ENCODE measurements around the gene AKAP11.
"Not testable (repeated sequence)": the region's sequence is repeated elsewhere in the genome, so short reads cannot be mapped to it uniquely, and the experiment has no call there.

AKAP11 gene

DNA sequence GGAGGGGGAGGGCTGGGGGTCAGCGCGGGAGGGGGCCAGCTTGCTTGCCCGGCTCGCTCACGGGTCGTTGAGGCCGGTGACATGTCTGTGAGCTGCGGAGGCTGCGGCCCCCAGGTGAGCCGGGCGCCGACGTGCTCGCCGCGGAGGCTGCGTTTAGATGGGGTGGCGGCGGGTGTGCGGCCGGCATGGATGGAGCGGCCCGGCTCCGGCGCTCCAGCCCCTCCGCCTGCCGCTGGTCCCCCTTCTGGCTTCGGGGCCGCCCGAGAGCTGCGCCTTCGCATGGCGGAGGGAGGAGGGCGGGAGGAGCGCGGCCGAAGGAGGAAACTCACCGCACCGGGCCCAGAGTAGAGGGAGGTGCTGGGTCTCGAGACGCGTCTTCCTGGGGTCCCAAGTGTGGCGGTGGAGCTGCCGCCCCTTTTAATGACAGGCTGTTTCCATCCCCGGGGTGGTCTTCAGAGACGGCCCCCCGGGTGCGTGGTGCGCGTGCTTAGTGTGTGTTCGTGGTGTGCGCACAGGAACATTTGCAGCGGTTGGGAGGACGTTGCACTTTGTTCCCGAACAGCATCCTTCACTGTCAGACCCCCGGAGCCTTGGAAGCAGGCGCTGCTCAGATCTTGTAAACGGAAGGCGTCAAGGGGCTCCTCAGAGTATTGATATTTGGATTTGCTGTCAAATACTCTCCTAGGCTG lies at the start of gene AKAP11:
AKAP11 (plus strand) TSS at position 38 of the 689 bp plus-strand sequence. CDS start 14,197 bp downstream, outside the sequence.
- DNase-seq (ENCODE audit: extremely low read depth, insufficient read length): peak; percentile 82
- H3K27me3 ChIP-seq (replicated peaks; ENCODE audit: control insufficient read depth, insufficient read depth, low read length): no peaks in the 10 kb centered on the region
- H3K4me3 ChIP-seq (replicated peaks; ENCODE audit: low read depth, low read length): peak within 1 kb of the TSS; percentile 84
- no peak for TF ChIP-seq CTCF (IDR thresholded peaks at IDR 0.05; ENCODE audit: insufficient read depth, low read length, poor library complexity, severe bottlenecking)
- H3K36me3 ChIP-seq (ENCODE audit: control insufficient read depth, insufficient read depth, low read length): no peaks in the 10 kb centered on the region

DNA sequence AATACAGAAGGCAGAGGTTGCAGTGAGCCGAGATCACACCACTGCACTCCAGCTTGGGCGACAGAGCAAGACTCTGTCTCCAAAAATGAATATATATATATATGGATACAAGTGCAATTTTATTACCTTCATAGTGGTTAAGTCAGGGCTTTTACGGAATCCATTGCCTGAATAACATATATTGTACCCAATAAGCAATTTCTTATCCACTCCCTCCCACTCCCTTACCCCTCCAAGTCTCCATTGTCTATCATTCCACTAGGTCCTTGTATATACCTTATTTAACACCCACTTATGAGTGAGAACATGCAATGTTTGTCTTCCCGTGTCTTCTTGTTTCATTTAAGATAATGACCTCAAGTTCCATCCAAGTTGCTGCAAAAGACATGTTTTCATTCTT lies 48.3 kb upstream of the AKAP11 start:
- no peak for TF ChIP-seq CTCF (IDR thresholded peaks at IDR 0.05; ENCODE audit: insufficient read depth, low read length, poor library complexity, severe bottlenecking)

GRCh38 chr13:42225051-42225450 lies 46.9 kb upstream of the AKAP11 start:
- Histone ChIP-seq H3K4me3 (replicated peaks; ENCODE audit: low read depth, low read length) (no peak overlapping the region), H3K27me3 (replicated peaks; ENCODE audit: control insufficient read depth, insufficient read depth, low read length) (no peaks in the 10 kb centered on the region), H3K36me3 (ENCODE audit: control insufficient read depth, insufficient read depth, low read length) (peaks cover 2% of the 10 kb centered on the region)
- no peak for TF ChIP-seq CTCF (IDR thresholded peaks at IDR 0.05; ENCODE audit: insufficient read depth, low read length, poor library complexity, severe bottlenecking)
- DNase-seq (ENCODE audit: extremely low read depth, insufficient read length): no peak

More for the DNA sequence above, 48.3 kb upstream of the AKAP11 start:
- peaks cover 2% of the 10 kb centered on the region for H3K36me3 ChIP-seq (ENCODE audit: control insufficient read depth, insufficient read depth, low read length)
- H3K4me3 ChIP-seq (replicated peaks; ENCODE audit: low read depth, low read length): no peak overlapping the region
- DNase-seq (ENCODE audit: extremely low read depth, insufficient read length): no peak
- no peaks in the 10 kb centered on the region for H3K27me3 ChIP-seq (replicated peaks; ENCODE audit: control insufficient read depth, insufficient read depth, low read length)

GRCh38 chr13:42226759-42227158 lies 45.2 kb upstream of the AKAP11 start:
- not testable (repeated sequence) for H3K36me3 ChIP-seq (ENCODE audit: control insufficient read depth, insufficient read depth, low read length)

DNA sequence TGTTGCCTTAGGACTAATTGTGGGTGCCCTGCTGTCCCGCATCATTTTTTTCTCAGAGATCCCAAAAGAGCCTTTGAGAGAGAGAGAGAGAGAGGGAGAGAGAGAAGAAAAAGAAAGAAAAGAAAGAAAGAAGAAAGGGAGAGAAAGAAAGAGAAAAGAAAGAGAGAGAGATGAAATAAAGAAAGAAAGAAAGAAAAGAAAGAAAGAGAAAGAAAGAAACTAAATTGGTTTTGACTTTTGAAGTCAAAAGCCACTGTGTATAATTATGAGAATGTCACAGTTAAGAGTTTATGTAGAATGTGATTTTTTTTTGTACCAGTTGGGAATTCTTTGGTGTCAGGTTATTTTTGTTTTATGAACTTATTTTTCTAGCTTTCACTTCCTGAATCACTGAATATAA lies 43.4 kb upstream of the AKAP11 start:
- no peaks in the 10 kb centered on the region; the same call in 1 of the 2 replicates for H3K36me3 ChIP-seq (ENCODE audit: control insufficient read depth, insufficient read depth, low read length)
- DNase-seq (ENCODE audit: extremely low read depth, insufficient read length): no peak
- H3K4me3 ChIP-seq (replicated peaks; ENCODE audit: low read depth, low read length): no peak overlapping the region
- no peaks in the 10 kb centered on the region for H3K27me3 ChIP-seq (replicated peaks; ENCODE audit: control insufficient read depth, insufficient read depth, low read length)
- no peak for TF ChIP-seq CTCF (IDR thresholded peaks at IDR 0.05; ENCODE audit: insufficient read depth, low read length, poor library complexity, severe bottlenecking)

More at GRCh38 chr13:42226759-42227158, 45.2 kb upstream of the AKAP11 start:
- not testable (repeated sequence) for H3K27me3 ChIP-seq (replicated peaks; ENCODE audit: control insufficient read depth, insufficient read depth, low read length); H3K4me3 ChIP-seq (replicated peaks; ENCODE audit: low read depth, low read length); DNase-seq (ENCODE audit: extremely low read depth, insufficient read length)

DNA sequence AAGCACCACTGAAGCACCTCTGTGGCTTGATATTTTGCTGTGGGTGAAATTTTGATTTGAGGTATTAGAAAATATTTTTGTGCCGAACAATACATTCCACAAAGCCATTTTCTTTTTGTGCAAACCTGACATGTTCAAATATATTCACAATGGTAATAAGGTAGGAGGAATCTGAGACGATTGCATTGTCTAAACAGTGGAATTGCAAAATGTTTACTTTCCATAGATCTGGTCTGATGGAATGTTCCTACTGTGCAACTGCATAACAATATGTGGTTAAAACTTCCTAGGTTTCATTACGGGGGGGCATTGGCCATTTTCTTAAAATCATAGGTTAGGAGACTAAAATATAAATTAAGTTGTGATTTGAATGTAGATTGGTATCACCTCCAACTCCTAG lies 42.7 kb upstream of the AKAP11 start:
- DNase-seq (ENCODE audit: extremely low read depth, insufficient read length): no peak
- no peak for TF ChIP-seq CTCF (IDR thresholded peaks at IDR 0.05; ENCODE audit: insufficient read depth, low read length, poor library complexity, severe bottlenecking)
- H3K27me3 ChIP-seq (replicated peaks; ENCODE audit: control insufficient read depth, insufficient read depth, low read length): no peaks in the 10 kb centered on the region
- H3K4me3 ChIP-seq (replicated peaks; ENCODE audit: low read depth, low read length): no peak overlapping the region
- H3K36me3 ChIP-seq (ENCODE audit: control insufficient read depth, insufficient read depth, low read length): no peaks in the 10 kb centered on the region; the same call in 1 of the 2 replicates

Measured in GM06990 (cell line).